Hepatocyte (in vitro differentiated cells): ENCODE results near the gene SDHB. TPM values are rescaled to one million over a fixed set of nuclear protein-coding genes. Genes with fewer than 3 reads are reported as not detected.

ENCODE experiments used
- DNase-seq: peaks from one replicate; pipeline ENCODE4 v3.0.0-alpha.2; 2016; ENCODE audit warnings: low spot score
- H2AFZ ChIP-seq: fragments of 200-600 bp; sonication (generic); 2 replicates; pipeline ENCODE4 v1.6.0; 2016; ENCODE audit warnings: antibody characterized with exemption, mild to moderate bottlenecking
- H3K27ac ChIP-seq: fragments of 200-600 bp; sonication (generic); 2 replicates; pipeline ENCODE4 v1.5.1; 2016; ENCODE audit warnings: mild to moderate bottlenecking
- H3K27me3 ChIP-seq: fragments of 200-600 bp; sonication (generic); 2 replicates; pipeline ENCODE4 v1.6.1; 2016
- H3K36me3 ChIP-seq: fragments of 200-600 bp; sonication (generic); replicated peaks from 2 replicates; pipeline ENCODE4 v1.5.1; 2016; ENCODE audit warnings: low read depth; ENCODE audit not compliant: insufficient read depth
- H3K4me1 ChIP-seq: fragments of 200-600 bp; sonication (generic); 2 replicates; pipeline ENCODE4 v1.5.1; 2016; ENCODE audit warnings: mild to moderate bottlenecking, moderate library complexity; ENCODE audit not compliant: insufficient read depth
- H3K4me2 ChIP-seq: fragments of 200-600 bp; sonication (generic); 2 replicates; pipeline ENCODE4 v1.6.0; 2016
- H3K4me3 ChIP-seq: fragments of 200-600 bp; sonication (generic); 2 replicates; pipeline ENCODE4 v1.5.1; 2016; ENCODE audit warnings: mild to moderate bottlenecking
- H3K79me2 ChIP-seq: fragments of 200-600 bp; sonication (generic); 2 replicates; pipeline ENCODE4 v1.6.0; 2017; ENCODE audit warnings: mild to moderate bottlenecking
- H3K9me2 ChIP-seq: fragments of 200-600 bp; sonication (generic); replicated peaks from 2 replicates; pipeline ENCODE4 v1.6.0; 2017; ENCODE audit warnings: mild to moderate bottlenecking; ENCODE audit not compliant: insufficient read depth
- H3K9me3 ChIP-seq: fragments of 200-600 bp; sonication (generic); 2 replicates; pipeline ENCODE4 v1.5.1; 2016; ENCODE audit warnings: low read depth, mild to moderate bottlenecking
- H4K20me1 ChIP-seq: fragments of 200-600 bp; sonication (generic); 2 replicates; pipeline ENCODE4 v1.6.0; 2016; ENCODE audit warnings: mild to moderate bottlenecking; ENCODE audit not compliant: insufficient read depth, poor library complexity, severe bottlenecking
- EZH2 ChIP-seq: fragments of 200-600 bp; sonication (generic); IDR thresholded peaks from 2 replicates; pipeline ENCODE4 v1.6.1; 2016; ENCODE audit warnings: antibody characterized with exemption, mild to moderate bottlenecking, borderline replicate concordance
- EZH2phosphoT487 ChIP-seq: fragments of 200-600 bp; sonication (generic); IDR thresholded peaks from one replicate; pipeline ENCODE4 v1.6.1; 2018; ENCODE audit warnings: antibody characterized with exemption, mild to moderate bottlenecking, low read depth, moderate library complexity; ENCODE audit not compliant: unreplicated experiment, severe bottlenecking
- WGBS: methylation state at CpG from one replicate; pipeline ENCODE4 v1.1.6; 2016; ENCODE audit warnings: low lambda C conversion rate; ENCODE audit errors: missing lambda C conversion rate; 5-methylcytosine and 5-hydroxymethylcytosine counted together
- polyA plus RNA-seq: library from polyadenylated mRNA; unstranded; fragments of >200 nt; fragmentation: Nextera tagmentation; extraction: Ambion mirVana; gene quantifications from 2 replicates; pipeline ENCODE4 v1.2.1, GENCODE V29; 2016
- total RNA-seq: library from RNA; depleted of rRNA; stranded (reverse); fragments of >200 nt; gene quantifications from 2 replicates; pipeline ENCODE4 v1.2.3, GENCODE V29; 2014
- TF ChIP-seq, protein P1 (sequence below): fragments of 200-600 bp; sonication (generic); IDR thresholded peaks from 2 replicates; pipeline ENCODE4 v1.5.1; 2016; ENCODE audit warnings: antibody characterized with exemption, mild to moderate bottlenecking; ENCODE audit not compliant: poor library complexity

Gene SDHB
- total and polyA plus RNA-seq, 2 experiments from 2014 or later, result 144 to 175 TPM

DNA sequence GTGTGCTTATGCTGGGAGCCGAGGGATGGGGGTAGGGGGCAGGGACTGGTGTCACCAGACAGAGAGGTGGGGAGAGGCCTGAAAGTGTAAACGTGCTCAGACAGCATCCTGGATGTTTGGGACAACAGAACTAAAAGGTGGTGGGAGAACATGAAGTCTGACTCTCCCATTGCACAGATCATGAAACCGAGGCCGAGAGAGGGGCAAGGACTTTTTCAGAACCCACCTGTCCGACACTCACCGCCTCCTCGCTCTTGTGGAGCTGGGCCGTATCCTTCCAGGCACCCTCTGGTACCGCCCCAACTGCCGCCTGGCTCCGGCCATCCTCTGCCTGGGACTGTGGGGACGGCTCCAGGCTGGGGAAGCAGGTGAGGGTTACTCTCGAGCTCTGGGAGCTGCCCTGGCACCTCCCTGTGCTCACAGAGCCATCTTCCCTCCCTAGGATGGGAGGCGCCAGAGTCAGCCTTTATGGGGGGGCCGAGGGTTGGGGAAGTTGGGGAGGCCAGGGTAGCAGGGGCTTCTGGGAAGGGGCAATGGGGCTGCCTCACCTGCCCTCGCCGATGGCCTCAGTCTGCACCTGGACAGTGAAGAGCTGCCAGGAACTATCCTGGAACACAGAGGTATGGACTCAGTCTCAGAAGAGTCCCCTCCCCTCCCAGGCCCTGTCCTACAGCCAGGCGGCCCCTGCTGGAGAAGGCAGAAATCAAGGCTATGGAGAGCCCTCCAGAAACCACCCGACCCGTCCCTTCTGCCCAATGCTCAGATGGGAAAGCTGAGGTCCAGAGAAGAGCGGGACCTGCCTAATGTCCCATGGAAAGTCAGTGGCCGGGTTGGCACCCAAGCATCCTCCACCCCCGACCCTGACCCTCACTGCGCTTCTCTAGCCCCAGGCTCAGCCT lies 49.1 kb downstream of the SDHB start:
- Histone ChIP-seq H2AFZ (no peak overlapping the region), H3K9me3 (no peaks in the 10 kb centered on the region), H3K4me1 (peaks cover 3% of the 10 kb centered on the region), H3K36me3 (no peaks in the 10 kb centered on the region), H3K4me3 (no peak overlapping the region), H3K27ac (no peak overlapping the region), H3K9me2 (no peaks in the 10 kb centered on the region), H3K79me2 (no peaks in the 10 kb centered on the region), H4K20me1 (no peaks in the 10 kb centered on the region), H3K27me3 (no peaks in the 10 kb centered on the region), H3K4me2 (no peak overlapping the region)
- WGBS, result 97% methylated on average over 22 of the region's 24 CpGs
- DNase-seq, result no peak
- TF ChIP-seq, protein P1, sequence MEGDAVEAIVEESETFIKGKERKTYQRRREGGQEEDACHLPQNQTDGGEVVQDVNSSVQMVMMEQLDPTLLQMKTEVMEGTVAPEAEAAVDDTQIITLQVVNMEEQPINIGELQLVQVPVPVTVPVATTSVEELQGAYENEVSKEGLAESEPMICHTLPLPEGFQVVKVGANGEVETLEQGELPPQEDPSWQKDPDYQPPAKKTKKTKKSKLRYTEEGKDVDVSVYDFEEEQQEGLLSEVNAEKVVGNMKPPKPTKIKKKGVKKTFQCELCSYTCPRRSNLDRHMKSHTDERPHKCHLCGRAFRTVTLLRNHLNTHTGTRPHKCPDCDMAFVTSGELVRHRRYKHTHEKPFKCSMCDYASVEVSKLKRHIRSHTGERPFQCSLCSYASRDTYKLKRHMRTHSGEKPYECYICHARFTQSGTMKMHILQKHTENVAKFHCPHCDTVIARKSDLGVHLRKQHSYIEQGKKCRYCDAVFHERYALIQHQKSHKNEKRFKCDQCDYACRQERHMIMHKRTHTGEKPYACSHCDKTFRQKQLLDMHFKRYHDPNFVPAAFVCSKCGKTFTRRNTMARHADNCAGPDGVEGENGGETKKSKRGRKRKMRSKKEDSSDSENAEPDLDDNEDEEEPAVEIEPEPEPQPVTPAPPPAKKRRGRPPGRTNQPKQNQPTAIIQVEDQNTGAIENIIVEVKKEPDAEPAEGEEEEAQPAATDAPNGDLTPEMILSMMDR, result no peak
- TF ChIP-seq EZH2phosphoT487, result no peak
- TF ChIP-seq EZH2, result no peak

DNA sequence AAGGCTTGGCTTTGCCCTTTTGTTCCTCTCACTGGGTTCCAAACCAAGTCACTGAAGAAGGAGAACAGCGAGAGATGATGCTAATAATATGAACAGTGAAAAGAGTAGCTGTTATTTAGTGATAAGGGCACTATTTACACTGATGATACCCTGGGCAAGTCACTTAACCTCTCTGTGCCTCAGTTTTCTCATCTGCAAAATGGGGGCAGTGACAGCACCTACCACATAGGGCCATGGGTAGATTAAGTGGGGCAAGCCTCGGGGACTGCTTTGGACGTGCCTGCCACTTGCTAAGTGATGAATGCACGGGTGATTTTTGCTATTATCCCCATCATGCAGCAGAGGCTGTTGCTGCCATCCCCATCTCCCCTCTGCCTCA lies 51.3 kb downstream of the SDHB start:
- 96% methylated on average over 4 of the region's 4 CpGs for WGBS
- no peak overlapping the region for H3K27ac ChIP-seq
- no peaks in the 10 kb centered on the region for H3K36me3 ChIP-seq
- no peaks in the 10 kb centered on the region for H3K27me3 ChIP-seq
- TF ChIP-seq, protein P1, result no peak
- TF ChIP-seq EZH2phosphoT487 (no peak), EZH2 (no peak)
- H3K4me1 ChIP-seq, result no peaks in the 10 kb centered on the region
- DNase-seq, result no peak
- no peak overlapping the region for H3K4me3 ChIP-seq
- H3K79me2 ChIP-seq, result no peaks in the 10 kb centered on the region
- H4K20me1 ChIP-seq, result no peaks in the 10 kb centered on the region
- H3K9me3 ChIP-seq, result no peaks in the 10 kb centered on the region
- H2AFZ ChIP-seq, result no peak overlapping the region
- H3K9me2 ChIP-seq, result no peaks in the 10 kb centered on the region
- H3K4me2 ChIP-seq, result no peak overlapping the region

DNA sequence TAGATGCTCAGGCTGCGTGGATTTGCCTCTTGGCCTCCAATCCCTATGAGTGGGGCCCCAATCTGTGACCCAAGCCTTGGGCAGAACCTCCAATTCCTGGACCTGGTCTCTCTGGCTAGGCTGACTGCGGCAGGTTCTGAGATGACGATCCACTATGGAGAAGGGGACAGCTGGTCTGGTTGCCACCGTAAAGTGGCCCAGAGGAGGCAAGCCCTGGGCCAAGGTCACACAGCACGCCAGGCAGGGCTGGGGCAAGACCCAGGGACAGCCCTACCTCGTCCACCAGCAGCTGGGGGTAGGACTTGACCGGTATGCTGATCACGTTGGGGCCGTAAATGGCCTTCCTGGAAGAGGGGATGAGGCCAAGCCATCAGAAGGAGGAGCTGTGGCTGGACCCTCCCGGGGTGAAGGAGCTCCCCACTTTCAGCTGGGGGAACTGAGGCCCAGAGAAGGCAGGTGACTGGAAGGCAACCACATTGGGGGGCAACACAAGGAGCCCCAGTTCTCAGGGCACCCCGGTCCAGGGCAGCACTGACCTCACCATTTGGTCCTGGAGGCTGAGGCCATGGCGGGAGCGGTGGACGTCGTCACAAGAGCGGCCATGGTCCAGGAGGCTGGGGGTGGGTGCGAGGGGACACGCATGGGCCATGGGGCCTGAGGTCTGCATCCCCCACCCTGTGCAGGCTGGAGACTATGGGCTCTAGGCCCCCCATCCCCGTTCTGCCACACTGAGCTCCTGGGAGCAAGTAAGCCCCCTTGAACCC lies 51.9 kb downstream of the SDHB start:
- WGBS, result 97% methylated on average over 19 of the region's 19 CpGs
- H3K9me3 ChIP-seq, result no peaks in the 10 kb centered on the region
- H3K9me2 ChIP-seq, result no peaks in the 10 kb centered on the region

More for the DNA sequence above, 51.9 kb downstream of the SDHB start:
- no peak overlapping the region for H3K27ac ChIP-seq
- TF ChIP-seq EZH2phosphoT487 (no peak), EZH2 (no peak)
- TF ChIP-seq, protein P1, result no peak
- H3K36me3 ChIP-seq, result no peaks in the 10 kb centered on the region
- H3K79me2 ChIP-seq, result no peaks in the 10 kb centered on the region
- no peak overlapping the region for H2AFZ ChIP-seq
- no peak overlapping the region for H3K4me3 ChIP-seq
- no peaks in the 10 kb centered on the region for H4K20me1 ChIP-seq
- H3K4me2 ChIP-seq, result no peak overlapping the region
- H3K4me1 ChIP-seq, result no peaks in the 10 kb centered on the region
- H3K27me3 ChIP-seq, result no peaks in the 10 kb centered on the region
- no peak for DNase-seq
